ENCODE measurements around the gene VPS35L.

The VPS35L gene

DNA sequence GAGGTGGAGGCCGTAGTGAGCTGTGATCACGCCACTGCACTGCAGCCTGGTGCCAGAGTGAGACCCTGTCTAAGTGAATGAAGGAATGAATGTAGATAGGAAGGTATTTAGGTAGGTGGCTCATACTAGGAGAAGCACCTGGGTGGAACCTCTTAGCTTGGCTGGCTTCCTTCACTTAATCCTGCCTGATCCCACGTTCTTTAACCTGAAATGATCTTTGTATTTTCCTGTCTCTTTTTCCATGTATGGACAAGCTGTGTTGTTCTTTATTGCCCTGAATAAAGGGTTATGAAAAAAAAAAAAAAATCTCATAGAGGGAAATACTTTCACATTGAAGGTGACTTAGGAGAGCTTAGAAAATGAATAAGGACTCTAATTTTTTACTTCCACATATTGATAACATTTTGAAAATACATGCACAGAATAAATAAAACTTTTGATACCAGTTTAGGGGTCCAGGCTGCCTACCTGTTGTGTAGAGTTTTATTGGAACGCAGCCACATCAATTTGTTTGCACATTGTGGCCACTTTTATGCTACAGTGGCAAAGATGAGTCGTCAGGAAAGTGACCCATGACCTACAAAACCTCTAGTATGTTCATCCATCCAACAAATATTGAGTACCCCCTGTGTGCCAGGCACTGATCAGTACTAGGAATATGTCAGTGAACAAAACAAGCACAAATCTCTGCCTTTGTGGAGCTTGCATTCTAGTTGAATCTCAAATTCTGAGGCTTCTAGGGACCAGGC is 44.6 kb downstream of the VPS35L start:
- no peak for DNase-seq

DNA sequence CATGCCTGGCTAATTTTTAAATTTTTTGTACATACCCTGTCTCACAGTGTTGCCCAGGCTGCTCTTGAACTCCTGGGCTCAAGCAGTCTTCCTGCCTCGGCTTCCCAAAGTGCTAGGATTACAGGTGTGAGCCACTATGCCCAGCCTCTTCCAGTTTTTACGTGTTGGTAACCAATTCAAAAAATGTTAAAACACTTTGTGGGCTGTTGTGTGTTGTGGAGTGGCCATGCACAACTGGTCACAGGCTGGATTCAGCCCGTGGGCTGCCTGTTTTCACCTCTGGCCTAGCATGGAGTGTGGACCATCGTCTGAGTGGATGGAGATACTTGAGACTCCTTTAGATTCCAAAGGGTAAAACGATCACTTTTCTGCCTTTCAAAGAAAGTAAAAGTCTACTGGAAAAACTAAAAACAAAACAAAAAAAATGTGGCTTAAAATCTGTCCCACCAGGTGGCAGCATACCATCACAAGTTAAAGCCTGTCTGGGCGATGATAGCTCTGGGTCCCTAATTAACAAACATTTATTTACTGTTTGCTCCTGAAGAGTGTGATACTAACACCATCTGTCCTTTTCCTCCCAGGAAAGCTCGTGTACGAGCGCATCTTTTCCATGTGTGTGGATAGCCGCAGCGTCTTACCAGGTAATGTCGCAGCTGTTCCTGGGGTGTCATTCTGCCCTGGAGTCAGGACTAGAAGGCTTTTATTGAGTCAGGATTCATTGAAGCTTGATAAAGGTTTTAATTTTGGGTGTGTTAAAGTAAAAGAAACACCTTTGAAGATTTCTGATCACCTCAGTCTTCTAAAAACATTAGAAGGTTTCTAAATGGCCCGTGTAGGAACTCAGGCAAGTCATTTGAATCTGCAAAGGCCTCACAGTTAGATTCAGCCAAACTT is 45.8 kb downstream of the VPS35L start:
- peak; percentile 11 for DNase-seq

DNA sequence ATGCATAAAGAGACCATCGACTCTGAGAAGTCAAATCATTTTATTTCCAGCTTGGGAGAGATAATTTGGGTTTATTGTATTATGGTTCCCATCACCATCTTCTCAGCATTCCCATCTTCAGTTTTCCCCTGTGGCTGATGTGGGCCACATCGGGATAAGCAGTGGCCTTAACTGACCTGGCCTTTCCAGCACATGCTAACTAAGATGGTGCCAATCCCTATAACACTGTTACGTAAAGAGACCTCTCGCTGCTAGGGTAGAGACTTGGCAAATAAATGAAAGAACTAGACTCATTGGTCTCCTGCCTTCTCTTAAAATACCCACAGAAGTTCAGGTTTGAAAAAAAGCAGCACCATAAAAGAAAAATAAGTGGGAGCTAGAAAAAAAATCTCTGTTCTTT is 49.4 kb downstream of the VPS35L start:
- no peak for DNase-seq

- DNase-seq: no peak
Measured at GRCh38 chr16:19605701-19606100, 50.2 kb downstream of the VPS35L start.

DNA sequence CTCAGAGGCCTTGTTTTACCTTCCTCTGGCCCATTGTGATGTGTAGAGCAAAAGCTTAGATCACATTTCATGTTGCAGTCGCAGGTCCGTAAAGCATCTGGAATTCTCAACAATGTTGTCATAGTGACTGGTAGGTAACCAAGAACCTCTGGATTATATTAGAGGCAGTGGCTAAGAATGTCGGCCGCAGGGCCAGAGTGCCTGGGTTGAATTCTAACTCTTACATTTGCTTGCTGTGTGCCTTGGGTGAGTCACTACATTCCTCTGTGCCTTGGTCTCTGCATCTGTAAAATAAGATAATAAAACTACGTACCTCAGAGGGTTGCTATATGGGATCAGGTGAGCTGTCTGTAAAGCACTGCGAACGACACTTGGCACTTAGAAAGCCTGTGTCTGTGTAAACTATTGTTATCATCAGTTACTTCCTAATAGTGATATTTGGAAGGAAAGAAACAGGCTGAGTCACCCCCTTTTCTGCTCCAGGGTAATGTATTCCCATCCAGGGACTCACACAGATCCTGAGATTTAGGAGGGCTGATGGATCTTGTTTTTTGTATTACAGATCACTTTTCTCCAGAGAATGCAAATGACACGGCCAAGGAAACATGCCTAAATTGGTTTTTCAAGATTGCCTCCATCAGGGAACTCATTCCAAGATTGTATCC is 52.2 kb downstream of the VPS35L start:
- DNase-seq: no peak

DNA sequence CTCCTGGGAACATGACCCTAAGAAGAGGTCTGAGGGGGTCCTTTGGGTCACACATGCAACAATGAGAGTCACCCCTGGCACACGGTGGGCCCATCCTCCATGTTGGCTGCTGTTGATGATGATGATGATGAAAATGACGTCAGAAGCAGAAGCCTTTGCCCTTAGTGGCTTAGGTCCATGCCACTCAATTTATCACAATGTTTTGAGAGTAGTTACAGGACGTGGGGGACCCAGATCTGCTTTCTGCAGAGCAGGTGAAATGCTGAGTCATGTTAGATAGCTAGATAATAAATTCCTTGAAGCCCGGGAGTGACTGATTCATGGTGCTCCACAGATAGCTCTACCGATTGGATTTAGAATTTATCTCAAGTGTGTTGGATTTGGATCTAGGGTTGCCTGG is 53.9 kb downstream of the VPS35L start:
- DNase-seq: no peak

GRCh38 chr16:19610200-19610599 is 54.7 kb downstream of the VPS35L start:
- DNase-seq: no peak

DNA sequence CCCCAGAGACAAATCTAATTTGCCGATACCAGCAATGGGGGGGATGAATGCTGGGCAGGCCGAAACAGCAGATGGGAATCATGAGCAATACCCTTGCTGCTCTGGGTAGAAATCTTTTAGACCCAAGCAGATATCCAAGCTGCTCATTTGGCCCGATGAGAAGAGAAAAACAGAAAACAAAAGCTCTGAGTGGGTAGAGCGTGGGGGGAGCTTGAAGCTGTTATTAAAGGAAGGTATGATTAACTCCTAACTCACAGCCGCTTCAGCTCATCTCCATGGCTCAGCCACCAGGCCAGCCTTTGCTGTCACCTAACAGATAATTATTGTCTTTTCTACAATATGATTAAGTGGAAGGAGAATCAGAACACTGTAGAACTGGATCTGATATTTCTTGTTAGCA is 58.3 kb downstream of the VPS35L start:
- DNase-seq: no peak

DNA sequence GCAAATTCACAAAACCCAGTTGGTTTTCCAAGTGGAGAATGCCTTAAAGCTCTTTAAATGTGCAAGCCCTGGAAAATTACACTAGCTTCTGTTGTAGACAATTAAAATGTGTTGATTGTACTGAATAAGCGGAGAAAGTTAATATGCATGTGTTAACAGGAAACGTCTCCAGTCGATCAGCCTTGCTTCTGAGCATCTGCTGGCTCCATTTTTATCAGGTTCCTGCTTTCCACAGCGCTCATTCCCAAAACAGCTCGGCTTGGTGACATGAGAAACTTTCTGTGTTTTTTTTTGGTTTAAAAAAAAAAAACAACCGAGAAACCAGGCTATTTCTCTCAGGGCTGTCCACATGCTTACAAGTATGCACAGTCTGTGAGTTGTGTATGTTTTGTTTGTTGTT is 60.7 kb downstream of the VPS35L start:
- DNase-seq: no peak

GRCh38 chr16:19618876-19619275 is 63.4 kb downstream of the VPS35L start:
- no peak for DNase-seq

DNA sequence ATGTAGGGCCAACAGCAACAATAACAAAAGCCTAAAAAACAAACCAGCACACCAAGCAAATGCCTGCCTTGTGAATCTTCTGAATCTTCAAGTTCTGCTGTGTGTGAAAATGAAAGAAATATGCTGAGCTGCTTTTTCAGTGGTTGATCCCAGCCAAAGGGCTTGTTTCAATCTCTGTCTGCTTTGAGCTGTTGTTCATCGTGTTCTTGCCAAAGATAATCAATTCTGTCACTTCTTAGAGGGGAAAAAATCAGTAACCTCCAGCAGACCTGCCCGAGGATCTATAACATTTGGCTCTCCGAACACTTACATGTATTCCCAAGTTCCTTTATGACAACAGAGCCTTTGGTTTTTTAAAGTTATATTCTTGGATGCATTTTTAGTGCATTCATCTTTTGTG is 65.9 kb downstream of the VPS35L start:
- no peak for DNase-seq

GRCh38 chr16:19625039-19625438 is 69.5 kb downstream of the VPS35L start:
- no peak for DNase-seq

GRCh38 chr16:19636436-19637267 is 81.1 kb downstream of the VPS35L start:
- no peak for DNase-seq

GRCh38 chr16:19639986-19640421 is 84.5 kb downstream of the VPS35L start:
- no peak for DNase-seq

DNA sequence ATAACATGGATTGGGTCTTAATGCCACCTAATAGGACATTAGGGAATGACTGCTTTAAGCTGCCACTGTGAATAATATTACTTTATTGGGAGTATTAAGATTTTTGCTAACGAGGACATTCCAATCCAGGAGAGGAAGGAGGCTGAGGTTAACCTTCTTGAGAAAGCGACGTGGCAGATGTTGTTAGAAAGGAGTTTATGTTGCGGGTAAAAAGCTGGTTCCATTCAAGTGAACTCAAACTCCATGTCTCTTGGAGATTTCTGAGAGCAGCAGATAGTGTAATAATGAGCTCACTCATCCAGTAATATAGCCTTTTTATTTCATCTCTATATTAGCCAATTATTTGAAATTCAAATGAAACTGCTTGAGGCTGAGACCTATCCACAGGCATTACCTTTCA is 87.0 kb downstream of the VPS35L start:
- no peak for DNase-seq

- DNase-seq: no peak
Measured at GRCh38 chr16:19644877-19645276, 89.4 kb downstream of the VPS35L start.

DNA sequence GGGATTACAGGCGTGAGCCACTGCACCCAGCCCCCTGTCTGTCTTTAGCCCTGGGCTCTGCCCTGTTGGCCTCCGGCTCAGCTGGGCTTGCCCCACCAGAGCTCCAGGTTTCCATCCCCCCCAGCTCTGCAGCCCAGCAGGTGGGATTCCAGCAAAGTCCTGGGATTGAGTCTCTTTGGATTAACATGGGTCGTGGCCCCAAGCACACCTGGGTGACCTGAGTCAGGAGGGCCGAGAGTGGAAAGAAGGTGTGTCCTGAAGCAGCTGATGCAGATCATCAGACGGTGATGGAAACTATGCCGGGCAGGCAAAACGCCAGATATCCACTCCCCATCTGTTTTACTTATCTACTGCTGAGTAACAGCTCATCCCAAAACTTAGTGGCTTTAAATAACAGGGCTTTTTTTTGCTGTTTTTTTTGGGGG is 90.1 kb downstream of the VPS35L start:
- no peak for DNase-seq

- DNase-seq: no peak
Measured at GRCh38 chr16:19649980-19650379, 94.5 kb downstream of the VPS35L start.

GRCh38 chr16:19654147-19654546 is 98.6 kb downstream of the VPS35L start:
- DNase-seq: no peak

GRCh38 chr16:19655242-19655777 is 99.8 kb downstream of the VPS35L start:
- DNase-seq: peak; percentile 7

GRCh38 chr16:19657831-19658230 is 102.3 kb downstream of the VPS35L start:
- DNase-seq: no peak

GRCh38 chr16:19659554-19659953 is 104.1 kb downstream of the VPS35L start:
- DNase-seq: no peak
